SK-MEL-5 (cell line): Measurements from ENCODE around the gene KIAA1755. TPM values are rescaled to one million over a fixed set of nuclear protein-coding genes. Genes with fewer than 3 reads are reported as not detected.

Experiments used
- DNase-seq: peaks from one replicate; pipeline ENCODE4 v3.0.0-alpha.2; 2016; ENCODE audit warnings: low read depth, low spot score
- in situ Hi-C: cut with HindIII; loops from 2 replicates; pipeline ENCODE4 v1.10.0; 2016; ENCODE audit warnings: low sequenced_read_pairs, high pct_unique_total_duplicates, low pct_unique_long_range_greater_than_20kb
- total RNA-seq: library from RNA; depleted of rRNA; stranded (reverse); fragments of >200 nt; shearing (Covaris generic); gene quantifications from 2 replicates; pipeline ENCODE4 v1.2.3, GENCODE V29; 2014

Gene KIAA1755
- total RNA-seq, 1 experiment from 2014 or later = not detected

DNA sequence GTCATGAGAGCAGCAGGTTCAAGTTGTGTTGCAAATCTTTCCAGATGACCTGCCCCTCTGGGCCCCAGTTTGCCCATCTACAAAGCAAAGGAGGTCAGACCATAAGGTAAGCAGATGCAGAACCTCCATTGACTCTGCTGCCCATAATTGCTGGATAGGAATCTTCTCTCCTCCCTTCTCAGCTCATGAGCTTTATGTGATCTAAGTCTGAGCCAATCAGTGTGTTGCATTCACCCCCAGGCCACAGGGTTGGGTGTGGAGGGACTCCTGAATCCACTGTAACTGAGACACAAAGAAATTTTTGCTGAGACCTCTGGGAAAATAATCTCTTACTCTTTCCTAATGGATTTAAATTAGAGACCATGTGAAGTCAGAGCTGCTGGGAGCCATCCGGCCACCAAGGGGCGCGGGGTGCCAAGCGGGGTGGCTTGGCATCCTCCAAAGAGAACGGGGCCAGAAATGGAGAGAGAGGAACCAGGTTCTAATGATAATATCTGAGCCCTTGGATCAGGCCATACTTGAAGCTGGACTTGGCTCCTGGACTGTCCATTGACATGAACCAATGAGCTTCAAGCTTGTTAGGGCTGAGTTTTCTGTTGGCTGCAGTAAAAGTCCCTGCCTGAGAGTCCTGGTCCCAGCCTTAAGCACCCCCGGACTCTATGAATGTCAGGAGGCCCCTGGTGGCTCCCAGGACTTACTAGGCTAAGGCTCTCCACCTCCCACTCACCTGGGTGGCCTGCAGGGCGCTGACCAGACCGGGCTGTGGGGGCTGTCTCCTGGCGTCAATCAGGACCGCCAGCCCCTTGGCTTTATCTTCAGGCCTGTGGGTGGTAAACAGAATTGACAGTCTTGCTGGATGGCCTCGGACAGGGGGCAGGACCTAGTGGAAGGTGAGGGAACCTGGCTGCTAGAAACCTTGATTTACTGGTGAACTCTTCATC is 32.8 kb downstream of the KIAA1755 start:
- in situ Hi-C loops = loop anchor here (10.0 kb wide), 1 partner anchor 183 kb away; no protein-coding TSS in a partner anchor
- no peak for DNase-seq

DNA sequence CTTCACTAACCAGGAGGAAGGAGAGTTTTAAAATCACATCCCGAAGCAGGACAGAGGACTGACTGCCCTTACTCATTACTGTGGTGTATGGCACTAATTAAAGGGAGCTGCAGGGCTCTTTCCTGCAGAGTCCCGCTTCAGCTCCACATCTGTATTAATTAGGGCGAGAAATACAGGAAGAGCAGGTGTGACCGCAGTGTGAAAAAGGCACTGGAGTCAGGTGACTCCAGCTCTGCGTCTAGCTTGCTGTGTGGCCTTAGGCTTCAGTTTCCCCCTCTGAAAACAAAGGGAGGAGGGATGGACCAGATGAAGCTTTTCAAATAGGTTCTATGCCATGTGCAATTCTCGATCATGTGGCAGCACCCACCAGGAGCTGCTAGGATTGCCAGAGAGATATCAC is 34.0 kb downstream of the KIAA1755 start:
- in situ Hi-C loops = loop anchor here (10.0 kb wide), 1 partner anchor 182 kb away; no protein-coding TSS in a partner anchor
- no peak for DNase-seq

DNA sequence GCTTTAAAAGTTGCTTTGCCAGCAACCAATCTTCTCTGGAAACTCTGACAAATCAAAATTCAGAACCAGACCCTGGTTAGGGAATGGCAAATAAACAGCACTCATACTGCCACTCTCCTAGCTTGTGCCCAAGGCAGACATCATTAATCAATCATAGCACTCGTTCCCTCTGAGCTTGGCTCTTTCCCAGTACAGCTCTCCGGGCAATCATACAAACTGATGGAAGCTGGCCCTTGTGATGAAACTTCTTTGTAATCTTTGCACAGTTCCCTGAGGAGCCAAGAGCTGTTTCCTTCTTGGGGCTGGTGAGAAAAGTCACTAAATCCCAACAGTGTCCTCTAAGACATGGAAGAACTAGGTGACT is 34.7 kb downstream of the KIAA1755 start:
- in situ Hi-C loops = loop anchor here (10.0 kb wide), 1 partner anchor 181 kb away; no protein-coding TSS in a partner anchor

DNA sequence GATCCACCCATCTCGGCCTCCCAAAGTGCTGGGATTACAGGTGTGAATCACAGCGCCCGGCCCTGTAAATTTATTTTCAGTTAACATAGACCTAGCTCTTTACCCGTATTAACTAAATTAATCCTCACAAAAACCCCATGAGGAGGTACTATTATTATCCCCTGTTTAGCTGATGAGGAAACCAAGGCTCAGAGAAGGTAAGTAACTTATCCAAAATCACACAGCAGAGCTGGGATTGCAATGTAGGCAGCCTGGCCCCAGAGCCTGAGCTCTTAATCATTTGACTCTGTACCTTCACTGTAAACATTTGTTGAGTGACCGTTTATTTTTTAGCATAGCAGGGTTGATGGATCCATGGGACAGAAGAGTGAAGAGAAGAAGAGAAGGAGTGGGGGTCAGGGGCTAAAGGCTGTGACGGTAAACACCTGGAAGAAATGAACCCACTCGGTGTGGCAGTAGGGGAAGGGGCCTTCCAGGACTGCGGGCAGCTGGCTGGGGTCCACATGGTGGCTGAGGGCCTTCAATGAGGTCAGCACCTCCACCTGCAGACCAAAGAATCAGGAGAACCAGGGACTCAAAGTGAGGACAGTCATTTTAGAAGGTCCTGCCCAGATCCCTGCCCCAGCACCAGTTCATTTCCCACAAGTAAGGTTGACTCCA is 35.2 kb downstream of the KIAA1755 start:
- in situ Hi-C loops = loop anchor here (10.0 kb wide), 1 partner anchor 181 kb away; no protein-coding TSS in a partner anchor
- no peak for DNase-seq

More for the DNA sequence above, 34.7 kb downstream of the KIAA1755 start:
- DNase-seq = no peak

DNA sequence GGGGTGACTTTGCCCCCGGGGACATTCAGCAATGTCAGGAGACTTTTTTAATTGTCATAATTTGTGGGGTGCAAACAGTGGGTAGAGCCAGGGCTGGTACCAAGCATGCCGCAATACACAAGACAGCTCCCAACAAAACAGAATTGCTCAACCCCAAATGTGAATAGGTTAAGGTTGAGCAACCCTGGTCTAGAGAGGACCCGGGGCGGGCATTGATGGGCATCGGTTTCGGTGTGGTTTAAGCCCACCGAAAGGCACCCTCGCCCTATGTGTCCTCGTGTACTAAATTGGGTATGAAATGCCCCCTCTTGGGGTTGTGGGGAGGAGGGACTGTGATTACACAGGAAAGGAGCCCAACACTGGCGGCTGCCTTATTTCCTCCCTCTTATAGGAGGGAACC is 36.0 kb downstream of the KIAA1755 start:
- in situ Hi-C loops = loop anchor here (10.0 kb wide), 1 partner anchor 180 kb away; no protein-coding TSS in a partner anchor

DNA sequence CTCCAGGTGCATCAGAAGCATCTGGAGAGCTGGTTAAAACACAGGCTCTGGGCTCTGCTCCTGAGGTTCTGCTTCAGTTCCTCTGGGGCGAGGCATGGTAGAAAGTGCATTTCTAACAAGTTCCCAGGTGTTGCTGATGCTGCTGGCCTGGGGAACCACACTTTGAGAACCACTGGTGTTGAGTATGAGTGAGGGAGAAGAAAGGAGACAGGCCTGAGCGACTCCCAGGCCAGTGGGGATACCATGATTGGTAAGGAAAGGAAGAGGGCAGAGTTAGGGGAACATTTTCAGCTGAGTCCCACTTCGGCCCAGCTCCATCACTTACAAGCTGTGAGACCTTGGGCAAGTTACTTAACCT is 36.8 kb downstream of the KIAA1755 start:
- DNase-seq = no peak
- in situ Hi-C loops = loop anchor here (10.0 kb wide), 1 partner anchor 179 kb away; no protein-coding TSS in a partner anchor

More for the DNA sequence above, 36.0 kb downstream of the KIAA1755 start:
- DNase-seq = no peak

DNA sequence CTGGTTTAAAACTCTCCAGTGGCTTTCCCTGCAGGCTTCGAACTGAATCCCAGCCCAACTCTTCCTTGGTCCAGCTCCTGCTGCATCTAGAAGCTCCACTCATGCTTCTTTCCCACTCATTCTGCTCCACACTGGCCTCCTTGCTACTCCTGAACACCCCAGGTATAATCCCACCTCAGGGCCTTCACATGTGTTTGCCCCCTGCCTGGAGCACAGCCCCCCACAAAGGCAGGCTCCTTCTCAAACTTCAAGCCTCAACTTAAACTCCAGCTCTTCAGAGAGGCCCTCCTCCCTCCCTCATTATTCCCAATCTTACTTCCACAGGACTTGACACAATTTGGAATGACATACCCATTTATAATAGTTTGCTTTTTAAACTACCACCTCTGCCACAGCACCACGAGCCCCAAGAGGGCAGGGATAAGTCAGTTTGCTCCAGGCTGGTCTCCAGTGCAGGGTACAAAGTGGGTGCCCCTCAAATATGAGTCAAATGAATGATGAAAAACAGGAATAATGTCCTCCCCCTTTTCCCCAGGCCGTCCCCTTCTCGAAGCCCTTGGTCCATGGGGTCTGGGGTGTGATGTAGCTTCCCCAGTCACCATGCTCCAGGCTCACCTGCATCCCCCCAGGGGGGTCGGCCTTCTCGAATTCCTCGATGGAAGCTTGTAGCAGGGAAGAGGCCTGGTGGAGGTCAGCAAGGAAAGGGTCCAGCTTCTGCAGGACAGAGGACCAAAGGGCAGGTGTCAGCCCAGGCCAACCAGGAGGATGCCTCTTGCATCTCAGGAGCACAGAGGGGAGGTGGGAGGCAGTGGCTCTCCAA is 37.4 kb downstream of the KIAA1755 start:
- no peak for DNase-seq
- in situ Hi-C loops = loop anchor here (10.0 kb wide), 1 partner anchor 178 kb away; no protein-coding TSS in a partner anchor

DNA sequence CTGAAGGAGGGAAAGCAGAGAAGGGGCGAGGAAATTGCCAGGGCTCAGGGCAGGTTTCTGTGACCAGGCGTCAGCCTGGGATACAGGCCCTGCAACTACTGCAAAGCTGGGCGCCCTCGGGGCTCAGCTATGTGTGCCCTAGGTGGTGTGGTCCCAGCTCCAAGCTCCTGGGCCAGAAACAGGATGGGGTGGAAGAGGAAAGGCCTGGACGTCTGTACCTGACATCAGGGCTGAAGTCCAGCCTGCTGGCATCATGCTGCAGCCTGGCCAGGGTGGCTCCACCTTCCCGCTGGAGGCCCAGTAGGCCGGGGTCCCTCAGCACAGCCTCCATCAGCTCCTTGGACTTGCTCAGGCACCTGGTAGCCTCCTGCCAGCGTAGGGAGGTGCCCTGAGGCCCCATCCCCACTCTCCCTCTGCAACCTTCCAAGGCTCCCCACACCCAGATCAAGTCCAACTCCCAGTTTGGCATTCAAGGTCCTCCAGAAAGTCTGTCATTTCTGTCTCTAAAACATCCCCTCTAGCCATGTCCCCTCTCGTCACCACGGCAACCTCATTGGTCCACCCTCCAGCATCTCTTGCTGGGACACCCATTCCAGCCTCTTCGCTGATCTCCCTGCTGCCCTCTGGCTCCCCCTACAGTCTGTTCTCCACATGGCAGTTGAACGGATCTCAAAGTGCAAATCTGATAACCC is 38.2 kb downstream of the KIAA1755 start:
- in situ Hi-C loops = loop anchor here (10.0 kb wide), 1 partner anchor 178 kb away; no protein-coding TSS in a partner anchor
- peak; percentile 80 for DNase-seq

DNA sequence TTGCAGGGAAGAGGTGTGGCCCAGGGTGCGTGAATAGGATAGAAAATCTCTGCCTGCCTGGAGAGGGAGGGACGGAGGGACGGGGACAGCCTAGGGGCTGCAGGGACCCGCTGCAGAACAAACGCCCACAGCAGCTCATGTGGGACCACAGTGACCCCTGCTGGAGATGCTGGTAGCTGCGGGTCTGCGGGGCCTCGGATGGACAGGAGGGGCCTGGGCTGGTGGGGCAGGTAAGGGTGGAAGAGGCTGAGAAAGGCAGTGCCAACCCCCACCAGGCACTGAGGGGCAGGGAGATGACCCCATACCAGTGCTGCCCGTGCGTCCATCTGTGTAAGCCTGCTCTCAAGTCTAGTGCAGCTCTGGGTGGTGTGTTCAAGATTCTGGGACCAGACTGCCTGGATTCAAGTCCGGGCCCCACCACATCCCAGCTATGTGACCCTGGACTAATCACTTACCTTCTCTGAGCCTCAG is 39.4 kb downstream of the KIAA1755 start:
- peak; percentile 76 for DNase-seq
- in situ Hi-C loops = loop anchor here (10.0 kb wide), 1 partner anchor 176 kb away; no protein-coding TSS in a partner anchor

DNA sequence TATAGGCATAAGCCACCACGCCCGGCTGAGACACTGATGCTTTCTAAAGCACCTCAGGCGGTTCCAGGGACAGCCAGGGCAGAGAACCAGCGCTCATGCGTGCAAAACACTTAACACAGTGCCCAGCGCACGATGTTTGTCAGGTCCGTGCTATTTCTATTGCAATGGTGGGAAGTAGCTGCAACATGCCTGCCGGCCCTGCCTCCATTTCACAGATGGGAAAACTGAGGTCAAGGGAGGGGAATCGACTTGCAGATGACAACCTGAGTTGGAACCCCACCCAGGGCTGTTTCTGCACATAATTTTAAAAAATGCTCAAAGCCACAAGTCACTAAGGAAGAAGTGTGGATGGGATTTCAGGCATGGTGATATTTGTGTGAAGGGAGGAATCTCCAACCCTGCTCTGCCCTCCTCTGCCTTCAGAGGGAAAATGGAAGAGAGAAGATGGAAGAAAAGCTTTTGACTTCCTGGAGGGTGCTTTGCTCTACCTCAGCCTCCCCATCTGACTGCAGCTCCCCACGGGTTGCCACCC is 39.9 kb downstream of the KIAA1755 start:
- in situ Hi-C loops = loop anchor here (10.0 kb wide), 1 partner anchor 176 kb away; no protein-coding TSS in a partner anchor
- no peak for DNase-seq

DNA sequence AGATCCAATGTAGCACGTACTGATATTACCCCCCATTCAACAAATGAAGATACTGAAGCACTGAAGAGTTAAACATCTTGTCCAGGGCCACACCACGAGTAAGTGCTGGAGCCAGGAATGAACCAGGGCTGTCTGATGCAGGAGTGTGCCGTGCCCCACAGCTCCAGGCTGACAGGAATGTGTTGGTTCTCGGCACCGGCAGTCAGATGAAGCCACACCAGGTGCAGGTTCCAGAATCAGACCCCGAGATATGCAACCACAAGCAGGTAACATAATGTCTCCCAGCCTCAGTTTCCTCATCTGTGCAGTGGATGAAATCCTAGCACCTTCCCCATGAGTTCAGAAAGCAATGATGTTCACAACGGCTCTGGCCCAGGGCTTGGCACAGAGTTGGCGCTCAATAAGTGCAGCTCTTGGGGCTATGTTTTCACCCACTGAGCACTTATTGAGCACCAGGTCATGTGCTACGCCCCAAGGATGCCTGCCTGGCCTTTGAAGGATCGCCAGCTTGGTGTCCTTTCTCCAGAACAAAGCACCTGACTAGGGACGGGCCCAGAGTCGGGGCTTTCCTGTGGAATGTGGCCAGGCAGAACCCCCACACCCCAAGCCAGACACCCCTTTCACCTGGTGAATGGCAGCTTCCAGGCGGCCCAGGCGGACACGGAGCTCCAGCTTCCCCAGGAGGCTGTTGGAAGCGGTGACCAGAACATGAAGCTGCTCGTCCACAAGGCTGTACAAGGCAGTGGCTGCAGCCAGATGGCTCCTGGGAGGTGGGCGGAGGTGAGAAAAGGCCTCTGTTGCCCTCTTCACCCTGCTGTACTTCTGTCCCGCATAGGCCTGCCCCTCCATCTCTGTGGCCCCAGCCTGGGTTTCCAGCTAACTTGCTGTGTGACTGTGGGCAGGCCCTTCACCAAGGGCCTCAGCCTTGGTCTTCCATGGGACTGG is 41.3 kb downstream of the KIAA1755 start:
- in situ Hi-C loops = no loop called here
- DNase-seq = no peak

DNA sequence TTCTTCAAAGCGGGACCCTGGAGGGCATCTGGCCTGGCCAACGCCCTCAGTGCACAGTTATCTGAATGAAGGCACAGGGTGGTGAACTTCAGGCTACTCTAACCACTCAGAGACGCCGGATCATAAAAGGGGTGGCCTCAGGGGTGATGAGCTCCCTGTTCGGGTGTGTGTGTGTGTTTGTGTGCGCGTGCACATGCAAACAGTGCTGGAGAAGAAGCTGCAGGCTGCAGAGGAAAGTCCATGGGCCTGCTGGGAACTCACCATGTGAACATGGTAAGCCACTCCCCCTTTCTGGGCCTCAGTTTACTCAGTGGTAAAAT is 42.0 kb downstream of the KIAA1755 start:
- in situ Hi-C loops = no loop called here
- DNase-seq = no peak

DNA sequence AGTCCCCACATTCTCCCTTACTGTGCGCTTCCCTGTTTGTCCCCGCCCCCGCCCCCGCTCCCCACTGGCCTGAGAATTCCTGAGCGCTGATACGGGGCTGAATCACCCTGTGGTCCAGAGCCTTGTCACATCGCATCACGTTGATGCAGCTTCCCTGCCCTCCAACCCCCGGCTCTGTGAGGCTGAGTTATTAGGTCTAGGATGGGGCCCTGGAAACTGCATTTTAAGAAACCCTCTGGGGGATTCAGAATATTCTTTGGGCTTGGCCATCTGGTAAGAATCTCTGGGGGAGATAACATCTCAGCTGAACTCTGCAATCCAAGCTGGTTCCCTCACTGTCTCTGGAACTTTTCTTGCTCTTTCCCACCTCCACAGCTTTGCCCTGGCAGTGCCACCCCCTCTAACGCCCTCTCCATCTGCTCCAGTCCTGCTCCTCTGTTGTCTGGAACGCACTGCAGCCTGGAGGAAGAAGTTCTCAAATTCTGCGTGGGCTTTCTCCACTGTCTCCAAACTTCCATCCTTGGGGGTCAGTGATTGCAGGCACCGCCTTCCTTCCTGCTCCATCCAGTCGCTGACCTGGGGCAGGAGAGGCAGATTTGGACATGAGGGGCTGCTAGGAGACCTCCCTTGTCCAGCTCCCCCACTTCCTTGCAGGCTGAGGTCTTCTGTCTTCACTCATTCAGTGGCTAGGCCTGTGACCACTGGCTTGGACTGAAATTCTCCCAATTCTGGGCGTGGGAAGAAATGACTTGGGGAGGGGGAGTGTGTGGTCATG is 42.6 kb downstream of the KIAA1755 start:
- in situ Hi-C loops = no loop called here
- no peak for DNase-seq

DNA sequence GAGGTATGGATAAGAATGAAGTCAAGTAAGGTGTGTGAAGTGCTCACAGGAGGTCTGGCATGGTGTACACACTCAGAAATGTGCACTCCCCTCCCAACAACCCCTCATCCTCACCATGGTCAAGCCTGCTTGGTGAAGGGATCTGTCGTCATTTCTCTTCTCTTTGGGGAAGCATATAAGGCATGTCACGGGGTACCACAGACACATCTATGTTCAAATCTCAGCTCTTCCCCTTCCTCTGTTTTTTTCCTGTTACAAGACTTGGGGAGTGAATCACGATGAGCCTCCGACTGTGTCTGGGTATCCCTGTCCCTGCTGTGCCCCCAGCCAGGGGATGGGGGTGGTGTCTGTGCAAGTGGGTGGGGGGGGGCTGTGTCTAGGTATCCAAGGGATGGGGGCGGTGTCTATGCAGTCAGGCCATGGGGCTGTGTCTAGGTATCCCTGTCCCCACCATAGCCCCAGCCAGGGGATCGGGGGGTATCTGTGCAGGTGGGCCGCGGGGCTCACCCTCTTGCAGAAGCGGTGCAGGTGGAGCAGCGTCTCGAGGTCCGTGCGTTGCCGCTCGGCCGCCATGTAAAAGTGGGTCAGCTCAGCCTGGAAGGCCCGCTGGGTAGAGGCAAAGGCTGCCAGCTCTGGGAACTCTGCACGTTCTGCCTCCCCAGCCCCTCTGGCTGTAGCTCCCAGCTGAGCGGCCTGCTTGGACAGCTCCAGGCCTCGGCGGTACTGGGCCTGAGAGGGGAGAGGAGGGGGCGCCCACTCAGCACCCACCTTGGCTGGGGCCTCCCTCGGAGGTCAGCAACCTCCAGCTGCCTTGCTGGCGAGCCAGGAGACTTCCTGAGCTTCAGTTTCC is 43.6 kb downstream of the KIAA1755 start:
- in situ Hi-C loops = no loop called here
- no peak for DNase-seq
